ENCODE results near the gene ACE. TPM values are rescaled to one million over a fixed set of nuclear protein-coding genes. Genes with fewer than 3 reads are reported as not detected.

ACE gene
- total RNA-seq, 1 donor from 2014 or later = 72.6 TPM

DNA sequence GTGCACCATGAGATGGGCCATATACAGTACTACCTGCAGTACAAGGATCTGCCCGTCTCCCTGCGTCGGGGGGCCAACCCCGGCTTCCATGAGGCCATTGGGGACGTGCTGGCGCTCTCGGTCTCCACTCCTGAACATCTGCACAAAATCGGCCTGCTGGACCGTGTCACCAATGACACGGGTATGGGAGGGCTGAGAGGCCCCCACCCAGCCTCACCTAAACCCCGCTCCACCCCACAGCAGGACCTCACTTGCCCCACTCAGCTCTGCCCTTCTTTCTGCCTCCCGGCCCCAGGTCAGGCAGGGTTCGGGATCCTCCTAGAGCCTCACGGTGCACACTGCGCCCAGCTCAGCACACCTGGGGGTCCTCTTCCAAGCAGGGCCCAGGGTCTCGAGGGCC lies 5.6 kb downstream of the ACE start:
- Histone ChIP-seq H3K4me3 (no peak overlapping the region), H3K27me3 (no peaks in the 10 kb centered on the region), H3K27ac (no peak overlapping the region), H3K4me1 (peaks cover 0 to 11% of the 10 kb centered on the region in 2 donors), H3K9me3 (no peaks in the 10 kb centered on the region), H3K36me3 (no peaks in the 10 kb centered on the region)
- intact Hi-C loops (cut with DNase I) = no loop called here
- DNase-seq (ENCODE audit: low spot score in 2 of 2) = no peak
- TF ChIP-seq, protein P1, sequence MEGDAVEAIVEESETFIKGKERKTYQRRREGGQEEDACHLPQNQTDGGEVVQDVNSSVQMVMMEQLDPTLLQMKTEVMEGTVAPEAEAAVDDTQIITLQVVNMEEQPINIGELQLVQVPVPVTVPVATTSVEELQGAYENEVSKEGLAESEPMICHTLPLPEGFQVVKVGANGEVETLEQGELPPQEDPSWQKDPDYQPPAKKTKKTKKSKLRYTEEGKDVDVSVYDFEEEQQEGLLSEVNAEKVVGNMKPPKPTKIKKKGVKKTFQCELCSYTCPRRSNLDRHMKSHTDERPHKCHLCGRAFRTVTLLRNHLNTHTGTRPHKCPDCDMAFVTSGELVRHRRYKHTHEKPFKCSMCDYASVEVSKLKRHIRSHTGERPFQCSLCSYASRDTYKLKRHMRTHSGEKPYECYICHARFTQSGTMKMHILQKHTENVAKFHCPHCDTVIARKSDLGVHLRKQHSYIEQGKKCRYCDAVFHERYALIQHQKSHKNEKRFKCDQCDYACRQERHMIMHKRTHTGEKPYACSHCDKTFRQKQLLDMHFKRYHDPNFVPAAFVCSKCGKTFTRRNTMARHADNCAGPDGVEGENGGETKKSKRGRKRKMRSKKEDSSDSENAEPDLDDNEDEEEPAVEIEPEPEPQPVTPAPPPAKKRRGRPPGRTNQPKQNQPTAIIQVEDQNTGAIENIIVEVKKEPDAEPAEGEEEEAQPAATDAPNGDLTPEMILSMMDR (IDR thresholded peaks at IDR 0.05) = no peak

DNA sequence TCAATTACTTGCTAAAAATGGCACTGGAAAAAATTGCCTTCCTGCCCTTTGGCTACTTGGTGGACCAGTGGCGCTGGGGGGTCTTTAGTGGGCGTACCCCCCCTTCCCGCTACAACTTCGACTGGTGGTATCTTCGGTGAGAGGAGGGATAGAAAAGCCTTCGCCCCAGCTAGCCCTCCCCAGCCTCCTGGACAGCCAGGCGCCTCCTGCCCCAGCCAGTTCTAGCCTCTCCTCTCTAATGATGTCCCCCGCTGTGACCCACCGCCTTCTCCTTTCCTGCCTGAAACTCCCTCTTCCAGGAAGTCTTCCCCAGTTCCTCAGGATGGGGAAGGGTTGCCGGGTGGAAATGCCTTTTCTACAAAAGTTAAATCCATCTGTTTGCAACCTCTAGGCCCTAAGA lies 6.2 kb downstream of the ACE start:
- H3K36me3 ChIP-seq = no peaks in the 10 kb centered on the region
- H3K4me3 ChIP-seq = no peak overlapping the region
- no peaks in the 10 kb centered on the region for H3K9me3 ChIP-seq
- TF ChIP-seq, protein P1 (IDR thresholded peaks at IDR 0.05) = no peak
- H3K27me3 ChIP-seq = no peaks in the 10 kb centered on the region
- peaks cover 0 to 6% of the 10 kb centered on the region in 2 donors for H3K4me1 ChIP-seq
- DNase-seq (ENCODE audit: low spot score in 2 of 2) = no peak
- intact Hi-C loops (cut with DNase I) = no loop called here
- no peak overlapping the region for H3K27ac ChIP-seq

DNA sequence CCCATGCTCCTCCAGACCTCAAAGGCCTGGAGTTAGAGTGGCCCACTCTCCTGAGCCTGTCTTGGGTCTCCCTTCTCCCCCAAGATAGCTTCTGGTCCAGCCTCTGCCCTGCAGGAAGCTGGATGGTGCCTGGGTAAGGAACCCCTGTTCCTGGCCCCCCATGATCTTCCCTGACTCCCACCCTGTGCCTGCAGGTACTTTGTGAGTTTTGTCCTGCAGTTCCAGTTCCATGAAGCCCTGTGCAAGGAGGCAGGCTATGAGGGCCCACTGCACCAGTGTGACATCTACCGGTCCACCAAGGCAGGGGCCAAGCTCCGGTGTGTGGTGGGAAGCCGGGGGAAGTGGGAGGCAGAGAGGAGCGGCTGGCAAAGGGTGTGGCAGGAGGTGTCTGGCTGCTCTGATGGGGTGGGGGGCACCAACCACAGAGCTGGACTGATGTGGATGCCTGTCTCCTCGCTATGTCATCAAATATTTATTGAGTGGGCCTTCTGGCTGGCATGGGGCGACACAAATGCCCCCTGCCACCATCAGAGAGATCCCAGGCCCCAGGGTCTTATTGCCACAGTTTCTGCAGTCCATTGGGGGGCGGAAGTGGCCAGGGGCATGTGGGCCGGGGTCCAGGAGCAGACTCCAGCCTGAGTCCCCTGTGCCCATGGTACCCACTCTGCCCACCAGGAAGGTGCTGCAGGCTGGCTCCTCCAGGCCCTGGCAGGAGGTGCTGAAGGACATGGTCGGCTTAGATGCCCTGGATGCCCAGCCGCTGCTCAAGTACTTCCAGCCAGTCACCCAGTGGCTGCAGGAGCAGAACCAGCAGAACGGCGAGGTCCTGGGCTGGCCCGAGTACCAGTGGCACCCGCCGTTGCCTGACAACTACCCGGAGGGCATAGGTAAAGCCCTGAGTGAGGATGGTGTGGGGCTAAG lies 7.1 kb downstream of the ACE start:
- Histone ChIP-seq H3K4me3 (no peak overlapping the region), H3K27ac (no peak overlapping the region), H3K36me3 (no peaks in the 10 kb centered on the region), H3K9me3 (no peaks in the 10 kb centered on the region), H3K27me3 (no peaks in the 10 kb centered on the region), H3K4me1 (no peaks in the 10 kb centered on the region)
- TF ChIP-seq, protein P1 (IDR thresholded peaks at IDR 0.05) = no peak
- no peak for DNase-seq (ENCODE audit: low spot score in 2 of 2)
- intact Hi-C loops (cut with DNase I) = no loop called here

DNA sequence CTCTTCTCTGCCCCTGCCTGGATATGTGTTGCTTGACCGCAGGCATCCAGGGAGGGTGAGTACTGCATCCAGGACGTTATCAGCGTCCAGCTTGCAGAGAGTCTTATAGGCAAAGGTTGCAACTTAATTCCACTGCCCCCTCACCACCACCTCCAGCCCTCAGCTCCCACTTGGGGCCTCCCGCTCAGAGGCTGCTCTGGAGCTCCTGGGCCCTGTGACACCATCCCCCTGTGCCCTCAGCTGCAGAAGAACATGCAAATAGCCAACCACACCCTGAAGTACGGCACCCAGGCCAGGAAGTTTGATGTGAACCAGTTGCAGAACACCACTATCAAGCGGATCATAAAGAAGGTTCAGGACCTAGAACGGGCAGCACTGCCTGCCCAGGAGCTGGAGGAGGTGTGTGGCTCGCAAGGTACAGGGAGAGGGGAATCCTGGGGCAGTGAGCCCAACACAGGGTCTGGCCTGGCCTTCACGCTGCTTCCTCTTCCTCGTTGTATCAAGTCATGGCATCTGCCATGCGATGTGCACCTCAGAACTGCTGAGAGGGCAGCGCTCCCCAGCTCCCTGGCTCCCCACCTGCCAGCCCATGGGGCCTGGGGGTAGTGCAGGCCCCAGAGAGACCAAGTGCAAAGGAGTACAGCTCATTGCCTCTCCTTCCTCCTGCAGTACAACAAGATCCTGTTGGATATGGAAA lies 9.6 kb downstream of the ACE start:
- Histone ChIP-seq H3K36me3 (no peaks in the 10 kb centered on the region), H3K27me3 (no peaks in the 10 kb centered on the region), H3K27ac (no peak overlapping the region), H3K4me3 (no peak overlapping the region), H3K9me3 (no peaks in the 10 kb centered on the region), H3K4me1 (no peaks in the 10 kb centered on the region)
- intact Hi-C loops (cut with DNase I) = no loop called here
- DNase-seq (ENCODE audit: low spot score in 2 of 2) = no peak
- TF ChIP-seq, protein P1 (IDR thresholded peaks at IDR 0.05) = no peak

DNA sequence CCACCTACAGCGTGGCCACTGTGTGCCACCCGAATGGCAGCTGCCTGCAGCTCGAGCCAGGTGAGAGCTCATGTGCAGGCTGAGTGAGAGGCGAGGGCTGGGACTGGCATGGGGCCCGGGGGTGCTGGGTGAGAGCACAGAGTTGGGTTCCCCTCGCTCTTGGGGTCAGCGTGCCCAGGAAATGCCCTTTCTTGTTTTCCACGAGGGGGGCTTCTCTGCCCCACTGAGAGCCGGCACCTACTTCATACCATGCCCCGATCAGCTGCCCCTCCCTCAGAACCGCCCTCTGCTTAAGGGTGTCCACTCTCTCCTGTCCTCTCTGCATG lies 10.1 kb downstream of the ACE start:
- no peak for DNase-seq (ENCODE audit: low spot score in 2 of 2)
- intact Hi-C loops (cut with DNase I) = no loop called here

More for the DNA sequence above, 10.1 kb downstream of the ACE start:
- H3K9me3 ChIP-seq = no peaks in the 10 kb centered on the region
- no peaks in the 10 kb centered on the region for H3K36me3 ChIP-seq
- no peaks in the 10 kb centered on the region for H3K27me3 ChIP-seq
- TF ChIP-seq, protein P1 (IDR thresholded peaks at IDR 0.05) = no peak
- no peak overlapping the region for H3K27ac ChIP-seq
- no peaks in the 10 kb centered on the region for H3K4me1 ChIP-seq
- no peak overlapping the region for H3K4me3 ChIP-seq

Measured in ascending aorta (tissue), 2 donors.